GM12873 (cell line): ENCODE data around the gene RRAGD.

Experiments
- TF ChIP-seq, protein P1 (sequence below): IDR thresholded peaks from 2 replicates; pipeline ENCODE4 v1.5.1; 2012; ENCODE audit warnings: low read depth, mild to moderate bottlenecking, moderate library complexity, low read length, control low read depth; ENCODE audit not compliant: insufficient read depth; ENCODE audit errors: missing control alignments

RRAGD gene

DNA sequence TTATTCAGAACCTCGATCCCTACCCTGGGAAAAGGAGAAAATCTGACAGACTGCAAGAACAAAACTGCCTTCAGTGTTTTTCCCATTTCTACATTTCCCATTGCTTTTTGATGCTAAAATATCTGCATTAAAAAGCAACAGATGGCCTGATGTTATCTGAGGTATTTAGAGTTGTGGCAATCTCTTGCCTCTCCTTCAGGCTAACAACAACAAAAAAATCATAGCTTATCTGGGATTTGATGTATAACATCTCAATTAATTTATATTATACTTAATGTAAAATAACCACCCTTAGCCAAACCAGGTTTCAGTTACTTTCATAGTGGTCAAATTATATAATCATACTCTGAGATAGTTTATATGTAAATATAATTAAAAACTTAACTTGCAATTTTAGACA, 81.2 kb downstream of the RRAGD start:
- TF ChIP-seq, protein P1, sequence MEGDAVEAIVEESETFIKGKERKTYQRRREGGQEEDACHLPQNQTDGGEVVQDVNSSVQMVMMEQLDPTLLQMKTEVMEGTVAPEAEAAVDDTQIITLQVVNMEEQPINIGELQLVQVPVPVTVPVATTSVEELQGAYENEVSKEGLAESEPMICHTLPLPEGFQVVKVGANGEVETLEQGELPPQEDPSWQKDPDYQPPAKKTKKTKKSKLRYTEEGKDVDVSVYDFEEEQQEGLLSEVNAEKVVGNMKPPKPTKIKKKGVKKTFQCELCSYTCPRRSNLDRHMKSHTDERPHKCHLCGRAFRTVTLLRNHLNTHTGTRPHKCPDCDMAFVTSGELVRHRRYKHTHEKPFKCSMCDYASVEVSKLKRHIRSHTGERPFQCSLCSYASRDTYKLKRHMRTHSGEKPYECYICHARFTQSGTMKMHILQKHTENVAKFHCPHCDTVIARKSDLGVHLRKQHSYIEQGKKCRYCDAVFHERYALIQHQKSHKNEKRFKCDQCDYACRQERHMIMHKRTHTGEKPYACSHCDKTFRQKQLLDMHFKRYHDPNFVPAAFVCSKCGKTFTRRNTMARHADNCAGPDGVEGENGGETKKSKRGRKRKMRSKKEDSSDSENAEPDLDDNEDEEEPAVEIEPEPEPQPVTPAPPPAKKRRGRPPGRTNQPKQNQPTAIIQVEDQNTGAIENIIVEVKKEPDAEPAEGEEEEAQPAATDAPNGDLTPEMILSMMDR, result no peak

DNA sequence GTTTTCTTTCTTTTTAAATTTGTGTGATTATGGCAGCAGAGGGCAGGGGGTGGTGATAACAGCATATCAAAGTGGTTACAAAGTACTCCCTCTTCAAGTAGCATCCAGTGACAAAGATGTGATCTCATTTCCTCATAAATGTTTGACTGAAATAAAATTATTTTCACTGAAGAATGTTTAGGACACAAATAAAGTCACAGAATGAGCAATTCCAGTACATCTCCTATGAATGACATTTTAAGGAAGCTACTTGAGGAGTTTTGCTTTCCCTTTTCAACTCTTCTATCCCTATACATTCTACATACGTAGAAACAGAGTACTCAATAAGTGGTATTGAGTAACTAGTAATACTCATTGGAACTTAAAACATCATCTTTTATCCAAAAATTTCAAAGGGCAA, 83.1 kb downstream of the RRAGD start:
- TF ChIP-seq, protein P1, result no peak

DNA sequence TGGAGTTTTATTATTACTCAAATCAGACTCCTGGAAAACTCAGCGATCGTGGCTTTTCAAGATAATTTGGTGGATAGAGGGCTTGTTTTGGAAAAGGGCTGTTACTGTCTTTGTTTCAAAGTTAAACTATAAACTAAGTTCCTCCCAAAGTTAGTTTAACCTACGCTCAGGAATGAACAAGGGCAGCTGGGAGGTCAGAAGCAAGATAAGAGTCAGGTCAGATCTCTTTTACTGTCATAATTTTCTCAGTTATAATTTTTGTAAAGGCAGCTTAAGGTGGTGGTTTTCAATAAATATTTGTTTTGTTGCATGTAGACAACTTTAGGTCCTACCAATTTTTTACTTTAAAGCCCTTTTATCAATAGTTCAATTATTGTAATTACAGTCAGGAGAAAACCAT, 87.8 kb downstream of the RRAGD start:
- TF ChIP-seq, protein P1, result no peak

DNA sequence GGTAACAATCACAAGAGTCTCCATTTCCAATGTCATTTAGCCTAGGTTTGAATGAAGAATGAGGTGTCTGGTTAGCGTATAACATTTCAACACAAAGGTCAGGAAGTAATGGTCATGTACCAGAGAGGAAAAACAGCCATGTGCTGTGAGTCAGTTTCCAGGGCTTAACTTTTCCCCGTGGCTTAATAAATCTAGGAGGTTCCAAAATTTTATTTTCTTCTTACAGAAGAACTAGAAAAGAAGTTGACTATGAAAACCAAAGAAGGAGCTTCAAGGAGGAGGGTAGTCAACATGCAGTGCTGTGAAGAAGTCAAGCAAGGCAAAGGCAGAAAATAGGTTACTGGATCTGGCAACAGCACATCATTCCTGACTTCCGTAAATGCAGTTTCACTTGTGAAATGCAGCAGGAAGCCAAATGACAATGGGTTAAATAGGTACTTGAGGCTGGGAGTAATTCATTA, 88.5 kb downstream of the RRAGD start:
- TF ChIP-seq, protein P1, result no peak

DNA sequence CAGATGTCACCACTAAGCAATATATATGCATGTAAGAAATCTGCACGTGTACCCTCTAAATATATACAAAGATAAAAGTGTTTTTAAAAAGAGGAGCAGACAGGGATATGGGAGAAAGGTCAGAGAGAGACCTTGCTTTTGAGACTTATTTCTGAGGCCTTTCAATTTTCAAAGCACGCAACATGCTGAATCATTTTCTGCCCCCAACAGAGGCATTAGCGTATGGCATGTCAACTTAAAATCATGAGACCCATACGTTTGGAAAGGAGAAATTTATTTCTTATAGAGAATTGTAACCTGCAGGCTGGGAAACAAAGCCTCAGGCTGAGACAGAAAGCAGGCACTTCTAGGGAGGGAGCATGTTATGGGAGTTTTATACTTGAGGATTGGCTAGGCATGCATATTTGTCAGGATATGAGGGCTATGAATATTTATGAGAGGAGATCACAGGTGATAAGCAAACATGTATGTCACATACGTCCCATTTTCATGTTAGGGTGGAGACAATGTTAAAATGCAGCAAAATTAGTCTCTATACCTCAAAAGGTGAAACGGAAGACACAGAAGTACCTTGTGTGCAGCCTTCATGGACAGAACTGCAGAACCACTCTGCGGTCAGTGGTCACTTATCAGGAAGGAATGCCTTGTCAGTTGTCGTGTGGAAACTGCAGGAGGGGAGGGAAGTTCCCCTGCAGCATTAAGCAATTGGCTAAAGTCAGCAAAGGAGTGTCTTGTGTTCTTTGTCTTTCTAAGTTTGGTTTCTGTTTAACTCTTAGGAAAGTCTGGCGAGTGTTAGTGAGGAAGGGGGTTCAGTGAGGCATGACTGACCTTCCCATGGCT, 90.7 kb downstream of the RRAGD start:
- TF ChIP-seq, protein P1, result no peak

DNA sequence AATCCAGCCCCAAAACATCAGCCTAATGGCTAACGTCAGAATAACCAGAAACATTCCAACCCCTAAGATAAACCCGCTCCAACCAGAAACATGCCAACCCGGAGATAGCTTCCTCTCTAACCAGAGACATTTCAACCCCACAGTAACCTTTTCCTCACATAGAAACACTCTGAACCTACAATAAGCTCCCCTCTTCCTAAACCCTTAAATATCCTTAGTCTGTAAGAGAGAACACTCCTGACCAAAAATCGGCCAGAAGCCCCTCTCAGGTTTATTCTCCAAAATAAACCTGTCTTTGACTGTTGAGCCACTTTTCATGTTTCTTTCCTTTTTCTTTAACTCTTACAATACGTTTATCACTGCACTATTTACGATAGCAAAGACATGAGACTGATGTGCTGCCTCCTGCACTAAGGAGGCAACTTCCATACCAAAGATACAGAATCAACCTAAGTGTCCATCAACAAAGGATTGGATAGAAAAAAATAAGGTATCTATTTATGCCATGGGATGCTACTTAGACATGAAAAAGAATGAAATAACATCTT, 92.0 kb downstream of the RRAGD start:
- TF ChIP-seq, protein P1, result no peak

DNA sequence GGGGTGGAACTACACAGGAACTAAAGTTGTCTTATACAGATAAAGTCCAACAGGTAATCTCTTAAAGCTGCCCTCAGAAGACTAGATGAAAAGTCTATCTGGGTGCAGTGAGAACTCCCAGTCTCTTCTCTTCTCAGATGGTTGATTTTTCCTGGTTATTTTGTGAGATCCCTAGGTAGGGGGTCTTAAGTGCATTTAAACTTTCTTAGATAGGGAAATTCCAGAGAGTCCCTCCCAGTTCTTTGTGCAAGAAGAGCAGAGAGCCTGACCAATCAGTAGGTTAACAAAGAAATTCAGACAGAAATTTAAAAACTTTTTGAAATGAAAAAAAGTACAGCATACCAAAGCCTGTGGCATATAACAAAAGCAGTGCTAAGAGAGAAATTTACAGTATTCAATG, 95.0 kb downstream of the RRAGD start:
- TF ChIP-seq, protein P1, result no peak
